GM18951 (cell line): ENCODE results near the gene FOXL2NB.

Experiments used
- POLR2A ChIP-seq: IDR thresholded peaks from 4 replicates; pipeline ENCODE4 v1.6.1; 2011; ENCODE audit warnings: mild to moderate bottlenecking; ENCODE audit not compliant: insufficient read length, insufficient read depth; ENCODE audit errors: extremely low read depth
- in situ Hi-C: fragments of 300-500 bp; cut with MboI; formaldehyde crosslinking; loops from one replicate; pipeline ENCODE4 v1.12.0; 2022; ENCODE audit warnings: low sequenced_read_pairs, mixed read lengths, inconsistent platforms; ENCODE audit not compliant: unreplicated experiment

Gene FOXL2NB

DNA sequence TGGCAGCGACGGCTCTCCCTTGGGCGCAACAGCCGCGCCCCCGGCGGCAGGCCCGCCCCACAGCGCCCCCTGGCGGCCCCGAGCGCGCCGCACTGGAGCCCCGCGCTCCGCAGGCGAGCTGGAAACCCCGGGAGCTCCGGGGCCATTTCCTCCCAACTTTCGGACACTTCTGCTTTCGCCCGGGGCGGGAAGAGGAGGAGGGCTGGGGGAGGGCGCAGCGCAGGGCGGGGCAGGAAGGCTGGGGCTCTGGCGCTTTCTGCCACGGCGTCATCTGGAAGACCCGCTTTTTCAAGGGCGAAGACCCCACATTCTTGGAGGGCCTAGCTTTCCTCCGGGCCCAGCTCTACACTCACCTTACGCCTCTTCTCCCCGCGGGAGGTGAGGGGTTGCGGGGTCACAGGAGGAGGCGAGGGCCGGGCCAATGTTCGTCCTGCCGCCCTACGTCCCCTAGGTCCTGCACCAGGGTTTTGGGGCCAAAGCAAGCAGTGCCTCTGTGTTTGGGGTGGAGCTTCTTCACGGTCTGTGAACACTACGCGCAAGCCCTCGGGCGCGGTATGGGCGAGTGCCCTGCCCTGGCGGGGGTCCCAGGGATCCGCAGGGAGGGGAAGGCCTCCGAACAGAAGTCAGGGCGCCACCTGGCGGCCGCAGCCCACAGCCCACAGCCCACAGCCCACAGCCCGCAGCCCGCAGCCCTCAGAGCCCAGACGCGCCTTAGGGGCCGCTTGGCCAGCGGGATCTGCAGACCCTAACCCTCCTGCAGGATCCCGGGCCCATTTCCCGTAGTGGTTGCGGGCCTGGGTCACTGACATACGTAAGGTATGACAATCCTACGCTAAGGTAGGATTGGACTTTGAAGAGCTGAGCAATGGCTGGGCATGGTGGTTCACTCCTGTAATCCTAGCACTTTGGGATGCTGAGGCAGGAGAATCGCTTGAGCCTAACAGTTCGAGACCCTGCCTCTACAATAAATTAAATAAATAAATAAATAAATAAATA is 31.2 kb upstream of the FOXL2NB start:
- TF ChIP-seq POLR2A = no peak
- in situ Hi-C loops = loop anchor here (5.0 kb wide), 2 partner anchors 214 to 308 kb away; partner anchors contain the start of gene FAIM

DNA sequence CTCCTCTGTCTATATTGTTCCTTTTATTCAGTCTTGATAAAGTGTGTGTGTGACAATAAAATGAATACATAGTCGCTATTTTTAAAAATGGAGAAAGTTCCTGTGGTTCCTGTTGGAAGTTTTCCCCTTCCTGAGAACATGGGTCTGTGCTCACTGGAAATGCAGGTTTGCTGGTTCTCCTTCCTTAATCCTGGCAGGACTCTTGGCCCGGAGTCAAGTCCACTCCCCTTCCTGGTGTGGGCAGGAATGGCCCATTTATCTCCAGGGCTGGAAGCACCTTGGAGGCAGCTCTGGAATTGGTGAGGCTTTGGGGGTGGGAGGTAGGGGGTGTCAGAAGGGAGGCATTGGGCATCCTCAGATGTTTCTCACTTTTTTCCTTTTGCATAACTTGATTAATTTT is 30.2 kb upstream of the FOXL2NB start:
- no peak for TF ChIP-seq POLR2A
- in situ Hi-C loops = loop anchor here (5.0 kb wide), 2 partner anchors 215 to 310 kb away; partner anchors contain the start of gene FAIM

- in situ Hi-C loops = loop anchor here (5.0 kb wide), 2 partner anchors 217 to 312 kb away; partner anchors contain the start of gene FAIM
Observed at GRCh38 chr3:138919325-138919724, 27.7 kb upstream of the FOXL2NB start.

GRCh38 chr3:138921316-138922292 is 25.4 kb upstream of the FOXL2NB start:
- in situ Hi-C loops = loop anchor here (10.0 kb wide), 1 partner anchor 747 kb away; the partner anchor contains the start of gene DBR1
- TF ChIP-seq POLR2A = no peak

More at GRCh38 chr3:138919325-138919724, 27.7 kb upstream of the FOXL2NB start:
- TF ChIP-seq POLR2A = no peak

- in situ Hi-C loops = loop anchor here (10.0 kb wide), 1 partner anchor 748 kb away; the partner anchor contains the start of gene DBR1
Observed at GRCh38 chr3:138922400-138922799, 24.6 kb upstream of the FOXL2NB start.

- in situ Hi-C loops = loop anchor here (10.0 kb wide), 1 partner anchor 749 kb away; the partner anchor contains the start of gene DBR1
- no peak for TF ChIP-seq POLR2A
Observed at GRCh38 chr3:138923531-138923994, 23.5 kb upstream of the FOXL2NB start.

GRCh38 chr3:138928727-138929372 is 18.2 kb upstream of the FOXL2NB start:
- TF ChIP-seq POLR2A = no peak
- in situ Hi-C loops = loop anchor here (10.0 to 25.0 kb wide), 2 partner anchors 467 to 754 kb away; partner anchors contain the start of gene DBR1

GRCh38 chr3:138933068-138933668 is 13.8 kb upstream of the FOXL2NB start:
- TF ChIP-seq POLR2A = no peak
- in situ Hi-C loops = loop anchor here (25.0 kb wide), 1 partner anchor 471 kb away; no protein-coding TSS in a partner anchor

DNA sequence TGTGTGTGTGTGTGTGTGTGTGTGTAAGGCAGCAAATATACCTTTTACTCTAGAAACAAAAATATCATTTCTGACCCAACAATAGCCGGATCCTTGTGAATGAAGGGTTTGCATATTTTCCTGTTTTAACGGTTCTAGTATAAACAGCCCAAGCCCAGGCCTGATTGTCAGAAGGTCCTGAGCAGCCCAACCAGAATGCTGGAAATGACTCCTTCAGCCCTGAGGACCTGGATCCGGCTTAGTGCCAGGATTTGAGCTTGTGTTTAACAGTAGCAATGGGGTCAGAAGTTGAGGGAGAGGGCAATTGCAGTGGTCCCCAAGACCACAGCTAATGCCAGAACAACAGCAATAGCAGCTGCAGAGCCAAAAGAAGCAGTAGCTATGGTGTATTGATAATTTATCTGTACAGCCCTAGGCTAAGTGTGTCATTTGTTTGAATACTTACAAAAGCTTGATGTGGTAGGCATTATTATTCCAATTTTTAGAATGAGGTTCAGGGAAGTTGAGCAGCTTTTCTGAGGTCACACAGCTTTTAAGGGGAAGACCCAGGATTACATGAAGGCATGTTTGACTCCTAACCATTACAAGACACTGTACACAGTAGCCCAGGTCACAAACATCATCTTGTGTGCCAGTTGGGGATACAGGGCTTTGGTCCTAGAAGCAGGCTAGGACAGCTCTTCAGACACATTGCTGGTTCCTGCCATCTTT is 12.9 kb upstream of the FOXL2NB start:
- no peak for TF ChIP-seq POLR2A
- in situ Hi-C loops = loop anchor here (25.0 kb wide), 1 partner anchor 472 kb away; no protein-coding TSS in a partner anchor

DNA sequence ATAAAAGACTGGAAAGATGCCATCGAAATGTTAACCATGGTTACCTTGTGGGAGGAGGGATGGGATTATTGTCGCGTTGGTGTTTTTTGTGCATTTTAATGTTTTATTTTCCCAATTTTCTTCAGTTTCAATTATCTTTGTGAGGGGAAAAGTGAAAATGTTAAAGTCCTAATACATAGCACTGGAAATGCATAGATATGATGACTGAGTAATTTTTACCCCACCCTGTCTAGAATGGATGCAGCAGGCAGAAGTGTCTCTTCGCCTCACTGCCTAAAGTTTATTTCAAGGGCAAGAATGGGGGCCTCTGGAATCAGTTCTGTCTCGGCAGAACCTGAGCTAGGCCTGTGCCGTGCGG is 11.5 kb upstream of the FOXL2NB start:
- in situ Hi-C loops = loop anchor here (25.0 kb wide), 1 partner anchor 473 kb away; no protein-coding TSS in a partner anchor

More for the DNA sequence above, 11.5 kb upstream of the FOXL2NB start:
- no peak for TF ChIP-seq POLR2A
